ENCODE data around the gene SV2B. TPM values are rescaled to one million over a fixed set of nuclear protein-coding genes. Genes with fewer than 3 reads are reported as not detected.

SV2B gene
- polyA plus RNA-seq, 1 donor = 3.9 TPM

- no peak for DNase-seq
These were observed 41.0 kb downstream of the SV2B start for GRCh38 chr15:91141097-91141496.

DNA sequence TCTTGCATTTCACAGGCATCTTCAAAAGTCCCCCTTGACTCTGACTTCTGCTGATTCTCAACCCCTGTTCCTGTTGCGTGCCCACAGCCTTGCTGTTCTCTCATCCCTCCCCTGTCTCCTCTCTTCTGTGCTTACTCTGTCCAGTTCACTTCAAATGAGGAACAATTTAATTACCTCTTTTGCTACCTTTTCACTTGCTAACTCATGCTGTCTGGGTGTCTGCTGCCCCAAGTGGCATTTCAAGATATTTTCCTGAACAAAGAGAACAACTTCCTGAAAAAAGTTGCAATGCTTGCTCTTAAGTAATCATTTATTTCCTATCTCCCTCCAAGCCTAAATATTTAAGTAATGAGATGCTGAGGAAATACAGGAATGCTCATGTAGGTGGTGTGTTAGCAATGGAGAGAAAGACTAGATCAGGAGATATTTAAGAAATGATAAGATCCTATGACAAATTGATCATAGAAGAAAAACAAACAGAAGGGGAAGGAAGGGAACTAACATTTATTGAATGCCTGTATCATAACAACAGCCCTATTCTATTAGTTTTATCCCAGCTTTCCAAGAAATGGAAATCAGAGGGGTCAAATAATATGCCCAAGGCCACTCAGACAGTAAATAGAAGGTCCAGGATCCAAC, 42.2 kb downstream of the SV2B start:
- DNase-seq = no peak

- DNase-seq = no peak
These were observed 42.9 kb downstream of the SV2B start for GRCh38 chr15:91142946-91143345.

DNA sequence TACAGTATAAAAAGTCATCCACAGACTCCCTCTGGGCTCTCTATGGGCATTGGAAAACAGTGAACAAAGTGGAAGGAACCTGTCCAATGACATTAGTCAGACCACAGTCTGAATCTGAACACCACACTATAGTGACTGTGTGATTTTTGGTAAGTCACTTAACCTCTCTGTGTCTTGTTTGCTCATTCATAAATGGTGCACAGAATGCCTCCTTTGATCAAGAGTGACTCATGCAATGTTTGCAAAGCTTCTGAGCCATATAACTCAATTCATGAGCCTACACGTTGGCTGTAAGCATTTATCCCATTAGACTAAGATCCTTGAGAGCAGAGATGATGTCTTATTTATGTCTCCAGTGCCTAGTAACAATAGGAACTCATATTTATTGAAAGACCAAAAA, 46.7 kb downstream of the SV2B start:
- no peak for DNase-seq

DNA sequence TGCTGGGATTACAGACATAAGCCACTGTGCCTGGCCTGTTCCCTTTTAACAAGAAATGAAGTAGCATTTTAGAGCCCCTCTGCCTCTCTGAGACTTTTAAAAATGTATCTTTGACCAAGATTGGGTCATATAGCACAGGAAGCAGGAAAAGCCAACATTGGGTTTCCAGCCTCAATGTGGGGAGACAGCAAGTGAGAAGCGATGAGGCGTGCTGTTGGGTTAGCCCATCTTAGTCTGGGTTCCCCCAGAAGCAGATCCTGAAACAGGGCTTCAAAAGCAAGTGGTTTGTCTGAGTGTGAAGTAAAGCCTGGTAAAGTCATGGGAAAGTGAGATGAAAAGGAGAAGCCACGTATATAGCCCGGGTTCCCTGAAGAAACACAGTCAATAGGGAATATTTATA, 48.2 kb downstream of the SV2B start:
- DNase-seq = no peak

DNA sequence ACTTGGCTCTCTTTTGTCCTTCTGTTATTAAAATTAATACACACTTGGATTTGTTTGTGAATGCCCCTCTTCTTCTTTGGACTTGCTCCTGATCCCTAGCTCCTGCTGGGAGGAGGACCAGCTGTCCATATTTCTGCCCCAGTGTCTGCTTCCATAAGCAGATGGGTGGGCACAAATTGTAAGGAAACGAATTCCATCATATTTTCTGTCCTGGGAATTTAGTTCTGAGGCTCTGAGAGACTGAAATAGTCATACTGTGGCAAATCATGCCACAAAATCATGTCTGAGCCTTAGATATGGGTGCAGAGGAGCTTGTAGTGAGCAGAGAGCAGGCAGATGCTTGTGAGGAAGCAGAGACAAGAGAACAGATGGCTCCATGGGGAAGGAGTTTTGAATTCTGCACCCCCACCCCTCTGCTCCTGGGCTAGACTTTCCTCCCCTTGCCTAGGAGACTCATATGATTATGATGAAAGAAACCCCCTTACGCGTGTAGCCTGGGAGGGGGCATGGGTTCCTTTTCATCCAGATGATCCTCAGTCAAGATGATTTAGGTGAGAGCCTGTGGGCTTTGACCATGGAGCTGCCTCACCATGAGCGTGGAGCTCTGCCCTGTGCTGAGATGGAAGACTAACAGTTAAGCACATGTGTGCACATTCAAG, 50.6 kb downstream of the SV2B start:
- no peak for DNase-seq

DNA sequence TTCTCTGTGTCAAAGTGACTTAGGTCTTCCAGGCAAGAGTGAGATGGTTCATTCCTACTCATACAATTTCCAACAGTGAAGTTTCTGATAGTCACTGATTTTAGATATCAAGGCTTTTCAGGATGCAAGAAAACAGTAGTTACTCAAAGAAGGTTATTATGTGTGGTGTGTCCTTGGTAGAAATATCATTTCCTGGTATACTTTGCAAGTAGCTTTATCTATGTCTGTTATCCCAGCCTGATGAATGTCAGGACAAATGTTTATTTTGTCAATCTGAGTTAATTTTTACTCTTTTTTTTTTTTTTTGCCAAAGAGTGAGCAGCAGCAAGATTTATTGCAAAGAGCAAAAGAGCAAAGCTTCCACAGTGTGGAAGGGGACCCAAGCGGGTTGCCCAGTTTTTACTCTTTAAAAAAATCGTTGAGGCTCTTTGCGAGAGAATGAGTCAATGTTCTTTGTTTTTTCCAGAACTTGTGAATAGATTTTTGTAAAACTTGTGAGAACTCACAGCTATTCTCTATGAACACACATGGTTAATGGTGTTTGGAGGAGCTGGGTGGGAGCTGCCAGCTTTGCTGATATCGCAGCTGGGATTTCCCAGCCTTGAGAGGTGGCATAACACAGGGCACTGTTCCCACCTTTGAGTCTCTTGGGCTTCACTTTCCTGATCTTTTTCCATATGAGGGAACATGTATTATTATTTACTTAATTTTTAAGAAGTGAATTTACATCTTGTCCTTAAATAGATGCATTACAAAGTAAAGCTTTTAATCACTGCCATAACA, 51.9 kb downstream of the SV2B start:
- no peak for DNase-seq

DNA sequence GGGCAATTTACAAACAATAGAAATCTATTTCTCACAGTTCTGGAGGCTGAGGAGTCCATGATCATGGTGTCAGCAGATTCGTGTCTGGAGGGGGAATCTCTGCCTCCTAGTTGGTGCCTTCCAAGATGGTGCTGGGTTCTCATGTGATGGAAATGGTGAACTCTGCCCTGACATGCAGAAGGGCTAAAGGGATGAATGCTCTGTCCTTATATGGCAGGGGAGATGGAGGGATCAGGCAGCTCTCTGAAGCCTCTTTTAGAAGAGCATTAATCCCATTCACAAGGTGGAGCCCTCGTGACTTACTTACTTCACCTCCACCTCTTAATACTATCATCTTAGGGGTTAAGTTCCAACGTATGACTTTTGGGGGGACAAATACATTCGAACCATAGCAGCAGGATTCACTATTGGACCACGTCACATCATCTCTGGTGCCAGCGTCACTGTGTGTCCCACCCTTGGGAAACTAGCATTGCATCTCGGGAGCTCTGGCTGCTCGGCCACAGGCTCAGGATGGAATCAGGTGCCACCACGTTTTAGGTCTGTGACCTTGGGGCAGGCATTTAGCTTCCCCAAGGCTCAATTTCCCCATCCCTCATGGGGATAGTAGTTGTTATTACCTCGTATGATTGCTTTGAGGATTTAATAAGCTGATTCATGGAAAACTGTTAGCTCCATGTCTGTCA, 53.0 kb downstream of the SV2B start:
- DNase-seq = no peak

GRCh38 chr15:91153954-91154353, 53.9 kb downstream of the SV2B start:
- no peak for DNase-seq

- DNase-seq = no peak
These were observed 56.2 kb downstream of the SV2B start for GRCh38 chr15:91156175-91156726.

DNA sequence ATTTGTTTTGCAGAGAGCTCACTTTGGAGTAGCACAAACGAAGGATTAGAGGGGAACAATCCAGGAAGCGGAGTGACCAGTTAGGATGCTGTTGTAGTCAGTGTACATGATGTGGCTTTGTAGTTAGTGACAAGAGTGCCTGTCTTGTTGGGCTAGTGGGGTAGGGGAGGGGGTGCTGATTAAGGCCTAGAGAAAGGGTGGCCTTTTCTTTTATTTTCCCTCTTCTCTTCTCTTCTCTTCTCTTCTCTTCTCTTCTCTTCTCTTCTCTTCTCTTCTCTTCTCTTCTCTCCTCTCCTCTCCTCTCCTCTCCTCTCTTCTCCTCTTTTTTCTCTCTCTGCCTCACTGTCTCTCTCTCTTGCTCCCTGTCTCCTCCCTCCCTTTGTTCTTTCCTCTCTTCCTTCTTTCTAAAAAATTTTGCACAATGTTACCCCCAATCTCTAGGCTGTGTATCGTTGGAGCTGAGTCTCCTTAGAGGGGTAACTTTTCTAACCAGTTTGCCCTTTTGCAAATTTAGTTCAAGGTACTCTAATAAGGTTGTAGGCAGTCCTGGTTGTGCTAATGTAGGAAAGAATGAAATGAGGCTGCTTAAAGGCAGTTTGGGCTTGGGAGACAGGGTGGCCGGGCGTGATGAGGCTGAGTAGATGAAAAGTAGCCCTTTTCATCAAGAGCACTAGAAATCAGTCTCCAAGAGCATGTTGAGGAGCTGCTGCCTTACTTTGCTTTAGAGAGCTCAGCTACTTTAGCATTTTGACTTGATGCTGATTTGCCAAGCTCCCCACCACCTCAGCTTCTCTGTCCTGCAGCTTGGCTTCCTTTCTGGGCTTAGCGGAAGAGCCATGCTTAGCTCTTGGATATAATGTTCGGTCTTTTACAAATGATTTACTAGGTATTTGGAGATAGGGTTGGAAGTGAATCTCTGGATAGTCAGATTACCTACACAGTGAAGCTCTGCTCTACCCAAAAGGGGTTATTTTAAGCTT, 58.6 kb downstream of the SV2B start:
- DNase-seq = no peak

DNA sequence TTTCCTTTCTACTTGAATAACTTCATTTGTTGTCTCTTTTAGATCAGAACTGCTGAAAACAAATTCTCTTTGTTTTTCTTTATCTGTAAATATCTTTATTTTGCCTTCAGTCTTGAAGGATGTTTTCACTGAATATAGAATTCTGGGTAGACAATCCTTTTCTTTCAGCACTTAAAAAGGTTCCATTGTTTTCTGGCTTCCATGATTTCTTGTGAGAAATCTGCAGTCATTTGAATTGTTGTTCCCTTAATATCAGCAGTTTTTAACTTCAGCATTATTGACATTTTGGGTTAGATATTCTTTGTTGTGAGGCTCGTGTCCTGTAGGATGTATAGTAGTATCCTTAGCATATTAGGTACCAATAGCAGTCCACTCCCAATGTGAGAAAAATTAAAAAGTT, 65.8 kb downstream of the SV2B start:
- DNase-seq = no peak

- no peak for DNase-seq
These were observed 68.4 kb downstream of the SV2B start for GRCh38 chr15:91168457-91168856.

GRCh38 chr15:91171334-91171733, 71.3 kb downstream of the SV2B start:
- DNase-seq = no peak

GRCh38 chr15:91182101-91182500, 82.0 kb downstream of the SV2B start:
- no peak for DNase-seq

- DNase-seq = no peak
These were observed 83.5 kb downstream of the SV2B start for GRCh38 chr15:91183596-91183995.

DNA sequence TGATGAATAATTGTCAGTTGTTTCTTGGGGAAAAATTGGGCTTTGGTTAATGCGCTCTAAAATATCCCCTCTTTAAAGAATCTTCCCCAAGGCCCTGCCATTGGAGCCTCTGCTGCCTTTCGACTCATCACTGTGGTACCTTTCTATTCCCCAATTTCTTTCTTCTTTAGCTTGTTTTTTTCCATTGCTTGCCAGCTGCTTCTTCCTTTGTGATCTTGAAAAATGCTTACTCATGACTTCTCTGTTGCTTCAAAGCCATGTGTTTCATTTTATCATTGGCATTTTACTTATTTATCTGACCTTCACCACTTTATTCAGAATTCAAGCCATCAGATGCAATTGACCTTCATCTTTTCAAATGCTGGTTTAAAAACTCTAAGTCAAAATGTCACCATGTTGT, 84.4 kb downstream of the SV2B start:
- no peak for DNase-seq

DNA sequence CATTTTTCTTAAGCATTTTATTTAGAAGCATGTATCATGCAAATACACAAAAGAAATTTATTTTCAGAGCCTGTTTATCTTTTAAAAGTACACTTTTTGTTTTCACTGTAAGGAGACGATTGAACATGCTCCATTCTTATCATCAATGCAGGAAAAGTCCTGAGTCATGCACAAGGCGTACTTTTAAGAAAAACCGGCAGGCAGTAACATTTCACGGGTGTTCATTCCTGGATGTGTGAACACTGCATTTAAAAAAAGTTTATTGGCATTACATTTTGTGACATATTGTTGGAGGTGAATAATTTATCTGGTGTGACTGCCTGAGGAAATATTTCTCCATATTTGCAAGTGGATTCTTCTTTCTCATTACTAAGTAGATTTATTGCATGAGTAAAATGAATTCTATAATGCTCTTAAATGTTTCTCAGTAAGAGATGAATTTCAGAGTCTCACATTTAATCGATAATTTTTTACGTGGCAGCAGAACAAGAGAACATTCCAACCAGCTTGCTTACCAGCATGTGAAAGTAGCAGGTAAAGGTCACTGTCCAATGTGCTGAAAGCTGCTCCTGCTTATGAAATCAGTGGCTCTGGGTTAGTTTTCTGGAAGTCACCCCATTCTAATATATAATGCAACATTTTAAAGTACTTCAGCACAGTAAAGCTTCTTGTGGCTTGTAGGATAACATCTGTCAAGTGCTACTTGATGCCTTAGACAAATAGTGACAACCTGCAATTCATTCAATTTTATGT, 87.0 kb downstream of the SV2B start:
- peak; percentile 3 for DNase-seq

GRCh38 chr15:91192285-91192684, 92.2 kb downstream of the SV2B start:
- no peak for DNase-seq

DNA sequence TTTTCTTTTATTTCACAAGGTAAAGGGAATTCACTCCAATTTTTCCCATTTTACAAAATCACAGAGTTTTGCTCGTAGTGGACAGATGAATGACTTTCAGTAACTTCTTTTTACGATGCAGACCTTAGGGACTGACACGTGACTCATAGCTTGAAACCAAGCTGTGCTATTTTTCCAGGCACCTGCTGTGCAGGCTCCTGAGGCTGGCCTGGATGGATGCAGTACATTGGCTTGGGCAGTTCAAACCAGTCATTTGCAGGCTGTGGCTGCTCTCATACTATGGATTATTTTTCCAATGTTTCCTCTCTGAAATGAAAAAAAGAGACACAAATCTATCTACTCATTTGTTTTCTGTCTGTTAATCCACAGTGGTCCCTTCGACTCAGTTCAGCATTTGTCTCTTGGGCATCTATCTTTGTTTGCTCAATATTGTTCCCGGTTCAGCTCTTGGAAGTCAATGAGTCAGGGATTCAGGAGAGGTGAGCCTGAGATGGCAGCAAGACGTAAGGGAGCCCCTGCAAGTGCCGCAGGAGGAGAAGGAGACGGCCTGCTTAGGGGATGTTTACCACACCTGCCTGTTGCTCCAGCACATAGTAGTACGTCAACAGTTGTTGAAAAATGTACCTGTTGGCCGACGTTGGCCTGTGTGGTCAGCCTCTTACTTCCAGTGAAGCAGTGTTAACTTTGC, 92.8 kb downstream of the SV2B start:
- DNase-seq = no peak

Measured in hindlimb muscle (tissue), 1 donor.